Karpas-422 (cell line): Measurements from ENCODE around the gene APOBEC3G. TPM values are rescaled to one million over a fixed set of nuclear protein-coding genes. Genes with fewer than 3 reads are reported as not detected.
A peak's percentile ranks its signal among the peaks of the same experiment; 100 is the strongest.

Experiments used
- DNase-seq: peaks from one replicate; pipeline ENCODE4 v3.0.0-alpha.2; 2015
- H2AFZ ChIP-seq: fragments of 200-600 bp; sonication (generic); 2 replicates; pipeline ENCODE4 v1.6.1; 2014; ENCODE audit warnings: antibody characterized with exemption, low read length, mixed read lengths
- H3K27ac ChIP-seq: fragments of 200-600 bp; sonication (generic); 2 replicates; pipeline ENCODE4 v1.5.1; 2014; ENCODE audit warnings: mild to moderate bottlenecking, low read length, moderate library complexity
- H3K27me3 ChIP-seq: fragments of 200-600 bp; sonication (generic); 2 replicates; pipeline ENCODE4 v1.6.1; 2014; ENCODE audit warnings: low read length, mixed read lengths
- H3K36me3 ChIP-seq: fragments of 200-600 bp; sonication (generic); 2 replicates; pipeline ENCODE4 v1.6.1; 2014; ENCODE audit warnings: low read length, mixed read lengths; ENCODE audit not compliant: insufficient read depth
- H3K4me1 ChIP-seq: fragments of 200-600 bp; sonication (generic); 2 replicates; pipeline ENCODE4 v1.6.1; 2014; ENCODE audit warnings: mild to moderate bottlenecking, low read length, mixed read lengths
- H3K4me2 ChIP-seq: fragments of 200-600 bp; sonication (generic); 2 replicates; pipeline ENCODE4 v1.6.1; 2014; ENCODE audit warnings: low read length, low read depth, mild to moderate bottlenecking; ENCODE audit not compliant: poor library complexity, severe bottlenecking
- H3K4me3 ChIP-seq: fragments of 200-600 bp; sonication (generic); 2 replicates; pipeline ENCODE4 v1.5.1; 2014; ENCODE audit warnings: mild to moderate bottlenecking, antibody characterized with exemption, low read length, mixed read lengths
- H3K79me2 ChIP-seq: fragments of 200-600 bp; sonication (generic); 2 replicates; pipeline ENCODE4 v1.6.1; 2014; ENCODE audit warnings: mild to moderate bottlenecking, low read length, mixed read lengths
- H3K9ac ChIP-seq: fragments of 200-600 bp; sonication (generic); 2 replicates; pipeline ENCODE4 v1.6.0; 2014; ENCODE audit warnings: low read length
- H3K9me2 ChIP-seq: fragments of 200-600 bp; sonication (generic), shearing (Covaris generic); replicated peaks from 2 replicates; pipeline ENCODE4 v1.6.0; 2014; ENCODE audit warnings: mild to moderate bottlenecking, low read length, moderate library complexity; ENCODE audit not compliant: insufficient read depth
- H3K9me3 ChIP-seq: fragments of 300-700, 200-600 bp; sonication (generic); 2 replicates; pipeline ENCODE4 v1.6.1; 2014; ENCODE audit warnings: low read length, mixed read lengths
- H4K20me1 ChIP-seq: fragments of 200-600 bp; sonication (generic); 2 replicates; pipeline ENCODE4 v1.6.1; 2014; ENCODE audit warnings: mild to moderate bottlenecking, antibody characterized with exemption, low read length, low read depth; ENCODE audit not compliant: insufficient read depth
- total RNA-seq: library from RNA; depleted of rRNA; stranded (reverse); fragments of >200 nt; shearing (Covaris generic); gene quantifications from 2 replicates; pipeline ENCODE4 v1.2.3, GENCODE V29; 2014; ENCODE audit warnings: low replicate concordance

Gene APOBEC3G
- total RNA-seq, 1 experiment from 2014 or later: 6.5 TPM

- H3K4me1 ChIP-seq: peaks cover 19% of the 10 kb centered on the region
- H3K79me2 ChIP-seq: no peaks in the 10 kb centered on the region
- H3K9me2 ChIP-seq: no peaks in the 10 kb centered on the region
- no peaks in the 10 kb centered on the region for H3K36me3 ChIP-seq
- no peaks in the 10 kb centered on the region for H4K20me1 ChIP-seq
- H2AFZ ChIP-seq: no peak overlapping the region
- no peak for DNase-seq
- H3K9ac ChIP-seq: no peak overlapping the region
- H3K9me3 ChIP-seq: no peaks in the 10 kb centered on the region
- no peak overlapping the region for H3K27ac ChIP-seq
- H3K4me3 ChIP-seq: no peak overlapping the region
- no peaks in the 10 kb centered on the region for H3K27me3 ChIP-seq
- H3K4me2 ChIP-seq: no peak overlapping the region
Measured at GRCh38 chr22:39115977-39116621, 39.0 kb downstream of the APOBEC3G start.

- Histone ChIP-seq H2AFZ (no peak overlapping the region), H3K4me3 (no peak overlapping the region), H3K27ac (no peak overlapping the region), H3K4me2 (no peak overlapping the region), H3K9me3 (no peaks in the 10 kb centered on the region), H3K4me1 (peaks cover 15% of the 10 kb centered on the region), H3K9me2 (no peaks in the 10 kb centered on the region), H3K79me2 (no peaks in the 10 kb centered on the region), H3K27me3 (no peaks in the 10 kb centered on the region), H4K20me1 (no peaks in the 10 kb centered on the region), H3K36me3 (no peaks in the 10 kb centered on the region), H3K9ac (no peak overlapping the region)
- peak; percentile 82 for DNase-seq
Measured at GRCh38 chr22:39117585-39118191, 40.6 kb downstream of the APOBEC3G start.

GRCh38 chr22:39120983-39121382 lies 43.9 kb downstream of the APOBEC3G start:
- H3K79me2 ChIP-seq: no peaks in the 10 kb centered on the region
- H4K20me1 ChIP-seq: no peaks in the 10 kb centered on the region
- H3K27ac ChIP-seq: no peak overlapping the region
- H3K9ac ChIP-seq: no peak overlapping the region
- no peaks in the 10 kb centered on the region for H3K36me3 ChIP-seq
- H3K4me3 ChIP-seq: no peak overlapping the region
- H2AFZ ChIP-seq: no peak overlapping the region
- H3K4me1 ChIP-seq: peaks cover 1% of the 10 kb centered on the region
- H3K27me3 ChIP-seq: no peaks in the 10 kb centered on the region
- no peaks in the 10 kb centered on the region for H3K9me2 ChIP-seq
- no peak for DNase-seq
- H3K9me3 ChIP-seq: no peaks in the 10 kb centered on the region
- H3K4me2 ChIP-seq: no peak overlapping the region

- no peak for DNase-seq
- H3K36me3 ChIP-seq: no peaks in the 10 kb centered on the region
- no peaks in the 10 kb centered on the region for H3K27me3 ChIP-seq
- H3K9ac ChIP-seq: no peak overlapping the region
- no peaks in the 10 kb centered on the region for H3K79me2 ChIP-seq
- no peak overlapping the region for H3K4me3 ChIP-seq
- H3K9me2 ChIP-seq: no peaks in the 10 kb centered on the region
- H2AFZ ChIP-seq: no peak overlapping the region
- H4K20me1 ChIP-seq: no peaks in the 10 kb centered on the region
- no peaks in the 10 kb centered on the region for H3K9me3 ChIP-seq
- no peak overlapping the region for H3K4me2 ChIP-seq
- H3K27ac ChIP-seq: no peak overlapping the region
- H3K4me1 ChIP-seq: no peaks in the 10 kb centered on the region
Measured at GRCh38 chr22:39122772-39123470, 45.8 kb downstream of the APOBEC3G start.

- H2AFZ ChIP-seq: no peak overlapping the region
- no peaks in the 10 kb centered on the region for H3K4me1 ChIP-seq
- H3K27me3 ChIP-seq: no peaks in the 10 kb centered on the region
- H3K27ac ChIP-seq: no peak overlapping the region
- H3K9me2 ChIP-seq: no peaks in the 10 kb centered on the region
- H3K4me3 ChIP-seq: no peak overlapping the region
- no peaks in the 10 kb centered on the region for H3K36me3 ChIP-seq
- DNase-seq: no peak
- H3K9ac ChIP-seq: no peak overlapping the region
- no peaks in the 10 kb centered on the region for H3K9me3 ChIP-seq
- H4K20me1 ChIP-seq: no peaks in the 10 kb centered on the region
- H3K79me2 ChIP-seq: no peaks in the 10 kb centered on the region
- no peak overlapping the region for H3K4me2 ChIP-seq
Measured at GRCh38 chr22:39123751-39124581, 46.9 kb downstream of the APOBEC3G start.

GRCh38 chr22:39125622-39126021 lies 48.5 kb downstream of the APOBEC3G start:
- no peak for DNase-seq
- no peaks in the 10 kb centered on the region for H3K79me2 ChIP-seq
- no peak overlapping the region for H3K4me2 ChIP-seq
- no peaks in the 10 kb centered on the region for H3K9me2 ChIP-seq
- no peaks in the 10 kb centered on the region for H3K27me3 ChIP-seq
- H3K9ac ChIP-seq: no peak overlapping the region
- H2AFZ ChIP-seq: no peak overlapping the region
- H3K4me1 ChIP-seq: no peaks in the 10 kb centered on the region
- no peak overlapping the region for H3K4me3 ChIP-seq
- no peaks in the 10 kb centered on the region for H3K36me3 ChIP-seq
- H4K20me1 ChIP-seq: no peaks in the 10 kb centered on the region
- H3K27ac ChIP-seq: no peak overlapping the region
- no peaks in the 10 kb centered on the region for H3K9me3 ChIP-seq

GRCh38 chr22:39128508-39128907 lies 51.4 kb downstream of the APOBEC3G start:
- Histone ChIP-seq H3K4me2 (no peak overlapping the region), H3K9me2 (no peaks in the 10 kb centered on the region), H3K4me1 (no peaks in the 10 kb centered on the region), H3K4me3 (no peak overlapping the region), H3K9ac (no peak overlapping the region), H4K20me1 (no peaks in the 10 kb centered on the region), H3K27me3 (no peaks in the 10 kb centered on the region), H3K27ac (no peak overlapping the region), H3K36me3 (no peaks in the 10 kb centered on the region), H2AFZ (no peak overlapping the region), H3K9me3 (no peaks in the 10 kb centered on the region), H3K79me2 (no peaks in the 10 kb centered on the region)
- DNase-seq: no peak

GRCh38 chr22:39129081-39129480 lies 52.0 kb downstream of the APOBEC3G start:
- H3K4me2 ChIP-seq: no peak overlapping the region

More at GRCh38 chr22:39129081-39129480, 52.0 kb downstream of the APOBEC3G start:
- no peaks in the 10 kb centered on the region for H3K4me1 ChIP-seq
- no peaks in the 10 kb centered on the region for H3K9me3 ChIP-seq
- no peaks in the 10 kb centered on the region for H3K36me3 ChIP-seq
- H3K9me2 ChIP-seq: no peaks in the 10 kb centered on the region
- no peak overlapping the region for H3K9ac ChIP-seq
- no peaks in the 10 kb centered on the region for H4K20me1 ChIP-seq
- no peak overlapping the region for H2AFZ ChIP-seq
- DNase-seq: no peak
- H3K27me3 ChIP-seq: no peaks in the 10 kb centered on the region
- H3K4me3 ChIP-seq: no peak overlapping the region
- no peak overlapping the region for H3K27ac ChIP-seq
- no peaks in the 10 kb centered on the region for H3K79me2 ChIP-seq
